ENCODE measurements around the gene PYGB.

The PYGB gene

GRCh38 chr20:25283221-25283951 lies 35.5 kb downstream of the PYGB start:
- no peak for DNase-seq

GRCh38 chr20:25284131-25284601 lies 36.3 kb downstream of the PYGB start:
- no peak for DNase-seq

GRCh38 chr20:25285091-25285647 lies 37.3 kb downstream of the PYGB start:
- peak; percentile 29 for DNase-seq

- no peak for DNase-seq
Measured at GRCh38 chr20:25285856-25286798, 38.2 kb downstream of the PYGB start.

GRCh38 chr20:25286917-25287316 lies 39.0 kb downstream of the PYGB start:
- no peak for DNase-seq

- DNase-seq = no peak
Measured at GRCh38 chr20:25287631-25288290, 39.9 kb downstream of the PYGB start.

- DNase-seq = peak; percentile 30
Measured at GRCh38 chr20:25288291-25289181, 40.7 kb downstream of the PYGB start.

- no peak for DNase-seq
Measured at GRCh38 chr20:25289886-25290597, 42.2 kb downstream of the PYGB start.

- no peak for DNase-seq
Measured at GRCh38 chr20:25290646-25291431, 43.0 kb downstream of the PYGB start.

GRCh38 chr20:25291432-25292133 lies 43.7 kb downstream of the PYGB start:
- no peak for DNase-seq

- DNase-seq = no peak
Measured at GRCh38 chr20:25292176-25292891, 44.4 kb downstream of the PYGB start.

GRCh38 chr20:25293507-25293906 lies 45.6 kb downstream of the PYGB start:
- no peak for DNase-seq

GRCh38 chr20:25293910-25294458 lies 46.1 kb downstream of the PYGB start:
- no peak for DNase-seq

GRCh38 chr20:25294459-25295385 lies 46.8 kb downstream of the PYGB start:
- peak; percentile 51 for DNase-seq

GRCh38 chr20:25295386-25296093 lies 47.7 kb downstream of the PYGB start:
- no peak for DNase-seq
